Pancreas (tissue), 10 donors: ENCODE results near the gene GID8. TPM values are rescaled to one million over a fixed set of nuclear protein-coding genes. Genes with fewer than 3 reads are reported as not detected.

Experiments
- ATAC-seq, 4 donors: fragments of 200-7000 bp; cut with Tn5 transposase; one replicate each; pipeline versions ENCODE4 v1.8.0 to v1.9.1; 2020; ENCODE audit warnings: mild to moderate bottlenecking in 4 of 4, moderate library complexity in 4 of 4
- DNase-seq, 6 donors: peaks; one replicate each; pipeline ENCODE4 v3.0.0-alpha.2; 2020
- FAIRE-seq: peaks from 2 replicates; lab custom pipeline; 2012; peaks lifted over from hg19 to GRCh38; lab: Jason Lieb, UNC
- H3K27ac ChIP-seq, 4 donors: fragments of 200-600 bp; sonication (generic); 1 replicate in 3 of 4; 2 replicates in 1 of 4; pipeline versions ENCODE4 v1.5.0 to v1.8.0; 2020
- H3K27me3 ChIP-seq, 4 donors: fragments of 200-600 bp; one replicate each; pipeline ENCODE4 v1.8.0; 2021
- H3K36me3 ChIP-seq, 3 donors: fragments of 200-600 bp; sonication (generic) in 1 of 3; one replicate each; pipeline versions ENCODE4 v1.5.0 to v1.8.0; 2020 to 2021
- H3K4me1 ChIP-seq, 3 donors: fragments of 200-600 bp; one replicate each; pipeline ENCODE4 v1.8.0; 2021
- H3K4me3 ChIP-seq, 4 donors: fragments of 200-600 bp; sonication (generic) in 2 of 4; one replicate each; pipeline versions ENCODE4 v1.5.0 to v1.8.0; 2020 to 2021
- H3K9me3 ChIP-seq, 4 donors: fragments of 200-600 bp; one replicate each; pipeline ENCODE4 v1.8.0; 2021
- WGBS, 2 donors: extraction: QIAGEN DNeasy Blood & Tissue Kit; methylation state at CpG; one replicate each; pipeline ENCODE4 v1.1.7; 2013; 5-methylcytosine and 5-hydroxymethylcytosine counted together
- intact Hi-C, 3 donors: fragments of 100-400 bp; cut with DNase I; formaldehyde crosslinking; loops; one replicate each; pipeline versions ENCODE4 v1.11.1 to v1.14.2; 2022
- polyA plus RNA-seq, 2 donors: library from polyadenylated mRNA; stranded (reverse); fragments of 200-250 nt; gene quantifications; one replicate each; pipeline ENCODE4 v1.2.3, GENCODE V29; 2013
- total RNA-seq, 6 donors: library from RNA; stranded (reverse); fragmentation: NEBNext Ultra II Directional in 4 of 6; extraction: Animal tissue kit (Norgen Biotek cat#: 25700) in 4 of 6; gene quantifications; one replicate each; pipeline versions ENCODE4 v1.2.1 to v1.2.4, GENCODE V29; 2021 to 2023
- TF ChIP-seq, protein P1 (sequence below), 4 donors: fragments of 200-600 bp; sonication (generic) in 3 of 4; IDR thresholded peaks; one replicate each; pipeline versions ENCODE4 v1.5.0 to v1.8.0; 2021; ENCODE audit warnings: antibody characterized with exemption in 4 of 4
- donor health status: healthy with polysubstance abuse.
- donor health status: DM: no; HTN: no; CAD: no; lungs with moderate emphysema.
- donor health status: DM: no; HTN: no; CAD: no.
- donor health status: control.
- donor health status: control.
- donor health status: Bipolar disorder and iron deficiency.
- donor health status: DM: yes; HTN: yes; CAD: no.
- donor health status: DM: no; HTN: no; CAD: no.
- donor health status: DM: no; HTN: no; CAD: no.
- donor health status: DM: yes; HTN: yes; CAD: no.

Gene GID8
- total and polyA plus RNA-seq, 8 donors: 6.0 to 22.4 (median 15.5) TPM

DNA sequence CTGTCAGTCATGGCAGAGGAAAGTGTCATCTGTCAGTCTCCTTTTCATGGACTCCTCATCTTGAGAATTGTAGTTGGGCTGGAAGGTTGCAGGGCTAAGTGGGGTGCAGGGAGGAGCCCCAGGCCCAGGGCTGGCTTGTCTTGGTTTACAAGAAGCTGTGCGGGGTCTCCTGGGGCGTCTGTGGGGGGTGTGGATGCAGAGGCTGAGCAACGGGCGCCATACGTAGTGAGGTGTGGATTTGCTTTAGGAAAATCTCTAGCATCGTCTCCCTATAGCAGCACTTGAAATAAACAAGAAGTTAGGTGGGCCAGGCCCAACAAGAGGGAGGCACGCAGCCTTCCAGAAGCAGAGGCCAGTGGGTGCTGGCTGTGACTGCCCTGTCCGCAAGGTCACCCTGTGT is 12.8 kb downstream of the GID8 start:
- FAIRE-seq (no peak), DNase-seq (no peak), ATAC-seq (no peak)
- H3K27me3 ChIP-seq: no peaks in the 10 kb centered on the region
- H3K4me1 ChIP-seq: peaks cover 0 to 6% (median 0%) of the 10 kb centered on the region in 3 donors
- 88 to 94% methylated on average over 8 of the region's 8 CpGs for WGBS, 2 donors
- intact Hi-C loops: no loop called here
- no peak overlapping the region for H3K4me3 ChIP-seq
- H3K9me3 ChIP-seq: no peaks in the 10 kb centered on the region
- peaks cover 3 to 13% (median 5%) of the 10 kb centered on the region in 3 donors for H3K36me3 ChIP-seq
- no peak overlapping the region for H3K27ac ChIP-seq
- TF ChIP-seq, protein P1, sequence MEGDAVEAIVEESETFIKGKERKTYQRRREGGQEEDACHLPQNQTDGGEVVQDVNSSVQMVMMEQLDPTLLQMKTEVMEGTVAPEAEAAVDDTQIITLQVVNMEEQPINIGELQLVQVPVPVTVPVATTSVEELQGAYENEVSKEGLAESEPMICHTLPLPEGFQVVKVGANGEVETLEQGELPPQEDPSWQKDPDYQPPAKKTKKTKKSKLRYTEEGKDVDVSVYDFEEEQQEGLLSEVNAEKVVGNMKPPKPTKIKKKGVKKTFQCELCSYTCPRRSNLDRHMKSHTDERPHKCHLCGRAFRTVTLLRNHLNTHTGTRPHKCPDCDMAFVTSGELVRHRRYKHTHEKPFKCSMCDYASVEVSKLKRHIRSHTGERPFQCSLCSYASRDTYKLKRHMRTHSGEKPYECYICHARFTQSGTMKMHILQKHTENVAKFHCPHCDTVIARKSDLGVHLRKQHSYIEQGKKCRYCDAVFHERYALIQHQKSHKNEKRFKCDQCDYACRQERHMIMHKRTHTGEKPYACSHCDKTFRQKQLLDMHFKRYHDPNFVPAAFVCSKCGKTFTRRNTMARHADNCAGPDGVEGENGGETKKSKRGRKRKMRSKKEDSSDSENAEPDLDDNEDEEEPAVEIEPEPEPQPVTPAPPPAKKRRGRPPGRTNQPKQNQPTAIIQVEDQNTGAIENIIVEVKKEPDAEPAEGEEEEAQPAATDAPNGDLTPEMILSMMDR (IDR thresholded peaks at IDR 0.05): no peak

DNA sequence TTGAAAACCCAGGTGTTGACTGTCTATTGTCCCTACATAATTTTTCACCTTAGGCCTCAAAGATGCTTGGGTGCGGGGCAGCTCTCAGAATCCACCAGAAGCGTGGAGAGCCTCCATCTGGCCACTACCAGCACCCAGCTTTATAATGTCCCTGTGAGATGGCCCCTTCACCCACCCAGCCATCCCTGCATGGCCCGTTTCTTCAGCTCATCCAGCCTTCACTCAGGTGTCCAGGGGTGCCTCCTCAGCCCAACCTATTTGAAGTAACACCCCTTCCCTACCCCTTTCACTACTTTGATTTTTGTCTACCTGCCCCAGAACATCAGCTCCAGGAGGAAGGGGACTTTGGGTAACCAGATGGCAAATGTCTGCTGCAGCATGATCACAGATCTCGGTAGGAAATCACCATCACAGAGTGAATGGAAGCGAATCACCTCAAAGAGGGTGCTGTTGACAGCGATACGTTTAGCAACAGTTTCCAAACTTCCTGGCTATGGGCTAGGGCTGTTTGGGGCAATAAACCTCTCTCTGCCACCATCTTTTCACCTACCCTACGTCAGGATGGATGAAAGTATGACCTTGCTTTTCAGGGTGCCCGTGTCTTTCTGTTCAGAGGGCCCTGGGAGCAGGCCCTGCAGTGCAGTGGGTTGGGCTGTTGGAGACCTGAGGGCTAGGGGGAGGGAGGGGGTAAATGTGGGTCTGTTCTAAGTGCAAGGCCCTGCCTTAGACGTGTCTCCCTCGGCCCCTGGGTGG is 13.4 kb downstream of the GID8 start:
- intact Hi-C loops: no loop called here
- Histone ChIP-seq H3K27ac (no peak overlapping the region), H3K4me3 (no peak overlapping the region), H3K27me3 (no peaks in the 10 kb centered on the region), H3K4me1 (peaks cover 0 to 6% (median 0%) of the 10 kb centered on the region in 3 donors), H3K36me3 (peaks cover 0 to 7% (median 3%) of the 10 kb centered on the region in 3 donors), H3K9me3 (no peaks in the 10 kb centered on the region)
- 84 to 89% methylated on average over 11 of the region's 11 CpGs for WGBS, 2 donors
- TF ChIP-seq, protein P1 (IDR thresholded peaks at IDR 0.05): no peak
- DNase-seq (no peak), FAIRE-seq (no peak), ATAC-seq (no peak)

DNA sequence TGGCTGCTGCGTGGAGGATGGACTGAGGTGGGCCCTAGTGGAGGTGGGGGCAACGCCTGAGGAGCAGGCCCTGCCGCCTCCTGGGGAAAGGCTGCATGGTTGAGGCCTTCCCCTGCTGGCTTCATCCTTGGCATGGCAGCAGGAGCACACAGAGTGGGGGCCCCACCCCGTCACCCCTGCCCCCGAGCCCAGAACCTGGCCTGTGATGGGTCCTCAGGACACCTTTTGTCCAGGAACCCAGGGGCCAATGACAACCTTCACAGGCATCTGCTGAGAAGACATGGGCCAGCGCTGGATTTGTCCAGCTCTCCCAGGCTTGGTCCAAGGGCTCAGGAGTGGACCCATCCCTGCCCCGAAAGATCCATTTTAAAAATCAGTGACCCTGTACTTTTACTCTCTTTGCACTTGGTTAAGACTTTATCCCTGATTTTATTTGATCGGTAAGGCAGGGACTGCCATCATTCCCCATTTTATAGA is 14.0 kb downstream of the GID8 start:
- Histone ChIP-seq H3K36me3 (peaks cover 0 to 6% (median 0%) of the 10 kb centered on the region in 3 donors), H3K4me3 (peak overlapping the region in 2 of 4 donors; percentile 24 to 39), H3K4me1 (peaks cover 0 to 2% (median 0%) of the 10 kb centered on the region in 3 donors), H3K9me3 (no peaks in the 10 kb centered on the region), H3K27me3 (no peaks in the 10 kb centered on the region), H3K27ac (no peak overlapping the region)
- ATAC-seq (no peak), DNase-seq (no peak), FAIRE-seq (no peak)
- WGBS, 2 donors: 88 to 93% methylated on average over 8 of the region's 8 CpGs
- TF ChIP-seq, protein P1 (IDR thresholded peaks at IDR 0.05): no peak
- intact Hi-C loops: no loop called here

DNA sequence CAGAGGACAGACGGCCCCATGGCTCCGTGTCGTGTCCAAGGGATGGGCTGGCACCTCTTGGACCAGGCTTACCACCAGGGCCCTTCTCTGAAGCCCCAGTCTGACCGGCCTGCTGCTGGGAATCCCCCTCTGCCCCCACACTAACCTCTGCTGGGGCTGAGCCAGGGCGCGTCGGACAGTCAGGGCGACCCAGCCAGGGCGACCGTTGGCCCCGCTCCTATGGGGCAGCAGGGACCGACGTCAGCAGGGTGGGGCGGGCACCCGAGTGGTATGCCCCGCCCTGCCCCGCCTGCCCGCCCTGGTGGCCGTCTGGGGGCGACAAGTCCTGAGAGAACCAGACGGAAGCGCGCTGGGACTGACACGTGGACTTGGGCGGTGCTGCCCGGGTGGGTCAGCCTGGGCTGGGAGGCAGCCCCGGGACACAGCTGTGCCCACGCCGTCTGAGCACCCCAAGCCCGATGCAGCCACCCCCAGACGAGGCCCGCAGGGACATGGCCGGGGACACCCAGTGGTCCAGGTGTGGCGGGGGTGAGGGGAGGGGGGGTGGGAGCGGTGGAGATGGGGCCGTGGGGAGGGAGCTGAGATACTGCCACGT is 14.5 kb downstream of the GID8 start, which contains the start of gene SLC17A9:
SLC17A9 (plus strand) TSS at position 337 of the 595 bp plus-strand sequence; CDS start at position 459, 122 bp downstream.
- TF ChIP-seq, protein P1 (IDR thresholded peaks at IDR 0.05): no peak
- H3K36me3 ChIP-seq: peaks cover 0 to 6% (median 0%) of the 10 kb centered on the region in 3 donors
- FAIRE-seq (no peak), ATAC-seq (peak; percentile 46 to 87 (median 67)), DNase-seq (peak; percentile 29 to 80 (median 64))
- no peaks in the 10 kb centered on the region for H3K27me3 ChIP-seq
- no peaks in the 10 kb centered on the region for H3K4me1 ChIP-seq
- peak within 1 kb of the TSS in 2 of 4 donors; percentile 18 to 57 for H3K27ac ChIP-seq
- WGBS, 2 donors: 12% methylated on average over 25 to 37 of the region's 37 CpGs
- peak within 1 kb of the TSS in 2 of 4 donors; percentile 24 to 39 for H3K4me3 ChIP-seq
- H3K9me3 ChIP-seq: no peaks in the 10 kb centered on the region
- intact Hi-C loops: no loop called here
